Activated CD8-positive, alpha-beta memory T cell treated with anti-CD3 and anti-CD28 coated beads, Interleukin-2, amount 50 U/mL, for 1 hour (primary cell): ENCODE data around the gene CCDC175.

ENCODE experiments used
- DNase-seq: peaks from one replicate; pipeline ENCODE4 v3.0.0-alpha.2; 2020; ENCODE audit errors: extremely low read depth

The CCDC175 gene

DNA sequence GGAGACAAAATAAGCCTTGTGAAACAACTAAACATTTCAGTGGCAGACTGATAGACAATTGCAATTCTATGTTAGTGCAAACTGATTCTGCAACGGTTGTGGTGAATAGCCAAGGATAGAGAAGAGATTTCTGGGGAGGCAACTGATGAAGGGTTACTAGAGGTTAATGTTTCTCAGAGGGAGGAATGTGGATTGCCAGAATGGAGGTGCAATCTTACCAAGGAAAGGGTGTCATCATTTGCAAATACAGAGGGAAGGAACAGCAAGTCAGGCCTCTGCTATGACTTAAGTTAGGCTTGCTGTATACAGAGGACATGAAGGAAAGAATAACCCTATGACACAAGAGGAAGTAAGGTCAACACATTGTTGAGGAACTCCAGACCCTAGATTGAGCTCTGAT, 35.8 kb downstream of the CCDC175 start:
- no peak for DNase-seq

DNA sequence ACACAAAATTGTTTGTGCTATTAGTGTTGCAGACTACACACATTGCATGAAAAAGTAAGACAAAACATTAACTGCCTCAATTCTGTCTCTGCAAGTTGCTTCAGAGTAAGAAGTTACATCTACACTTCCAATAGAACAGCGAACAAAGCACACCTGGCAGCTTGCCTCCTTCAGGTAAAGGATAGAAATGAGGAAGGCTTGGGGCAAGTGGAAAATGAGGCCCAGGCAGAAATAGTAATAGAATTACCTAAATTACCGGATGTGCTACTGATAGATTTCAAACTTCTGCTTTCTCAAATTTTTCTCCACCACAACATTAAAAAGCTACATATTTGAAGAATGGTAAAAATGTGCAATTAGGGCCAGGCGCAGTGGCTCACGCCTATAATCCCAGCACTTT, 37.7 kb downstream of the CCDC175 start:
- no peak for DNase-seq

DNA sequence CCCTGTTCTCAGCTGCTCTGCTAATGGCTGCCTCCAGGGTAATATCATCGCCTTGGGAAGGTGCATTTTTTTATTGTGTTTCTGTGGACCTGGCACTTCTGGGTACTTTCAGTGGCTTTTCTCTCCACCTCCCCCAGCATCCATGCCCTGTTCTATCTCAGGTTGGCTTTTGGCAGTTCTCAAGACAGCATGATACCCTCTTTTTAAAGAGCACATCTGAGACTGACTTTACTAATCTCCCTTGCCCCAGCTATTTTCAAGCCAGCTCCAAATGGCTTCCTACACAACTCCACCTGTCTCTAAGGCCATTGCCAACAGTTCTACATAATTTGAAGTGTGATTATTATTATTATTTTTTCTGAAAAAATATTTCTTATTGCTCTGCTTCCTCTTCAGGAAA, 39.1 kb downstream of the CCDC175 start:
- no peak for DNase-seq

DNA sequence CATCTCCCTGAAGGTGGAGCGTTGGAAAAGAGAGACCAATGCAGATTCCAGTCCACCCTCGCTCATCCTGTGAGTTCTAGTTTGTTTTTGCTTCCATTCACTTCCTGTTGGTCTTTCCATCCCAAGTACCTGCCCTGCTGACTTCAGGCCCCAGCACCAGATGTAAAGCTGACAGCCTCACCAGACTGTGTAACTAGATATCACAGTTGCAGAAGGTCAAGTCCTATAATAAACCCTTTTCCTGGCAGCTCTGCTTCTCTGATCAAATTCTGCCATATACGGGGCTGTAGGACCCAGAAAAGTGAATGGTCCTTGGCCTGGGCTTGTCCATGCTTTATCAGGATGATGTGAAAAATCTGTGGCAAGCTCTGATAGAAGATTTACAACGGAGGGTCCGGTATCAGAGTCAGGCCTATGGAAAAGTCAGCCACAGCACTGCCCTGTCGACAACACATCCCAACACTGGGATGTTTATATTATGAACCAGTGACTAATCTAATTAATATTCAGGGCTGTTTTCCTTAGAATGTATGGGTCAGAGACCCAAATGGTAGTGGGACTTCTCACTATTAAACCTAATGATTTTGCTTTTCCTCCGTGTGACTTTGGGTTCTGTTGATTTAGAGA, 42.1 kb downstream of the CCDC175 start:
- no peak for DNase-seq

DNA sequence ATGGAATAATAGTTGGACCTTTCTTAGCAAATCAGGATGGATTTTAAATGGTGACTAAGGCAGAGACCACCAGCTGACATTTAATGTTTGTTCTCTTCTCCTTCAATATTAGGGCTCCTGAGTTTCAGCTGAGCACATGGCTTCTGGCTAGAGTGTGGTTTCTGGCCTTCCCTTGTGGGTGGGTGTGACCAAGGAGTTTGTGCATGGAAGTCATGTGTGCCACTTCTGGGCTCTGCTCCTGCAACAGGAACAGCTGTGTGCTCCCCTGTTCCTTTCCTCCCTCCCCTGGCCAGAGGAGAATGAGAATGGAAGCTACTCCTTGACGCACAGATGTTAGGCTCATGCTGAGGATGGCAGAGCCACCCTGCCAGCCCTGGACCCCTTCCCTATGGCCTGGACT, 44.2 kb downstream of the CCDC175 start:
- DNase-seq = no peak

DNA sequence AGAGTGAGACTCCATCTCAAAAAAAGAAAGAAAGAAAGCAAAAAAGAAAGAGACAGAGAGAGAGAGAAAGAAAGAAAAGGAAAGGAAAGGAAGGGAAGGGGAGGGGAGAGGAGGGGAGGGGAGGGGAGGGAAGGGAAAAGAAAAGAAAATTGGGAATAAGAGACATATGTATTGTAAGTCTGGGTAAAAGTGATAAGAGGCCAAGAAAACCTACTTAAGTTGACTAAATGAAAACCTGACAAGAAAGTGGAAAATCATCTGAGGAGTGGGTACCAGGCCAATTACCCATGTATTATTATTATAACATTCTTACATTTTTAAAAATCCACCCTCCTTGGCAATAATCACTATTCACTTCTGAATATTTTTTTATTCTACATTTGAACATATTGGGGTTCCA, 46.3 kb downstream of the CCDC175 start:
- no peak for DNase-seq

DNA sequence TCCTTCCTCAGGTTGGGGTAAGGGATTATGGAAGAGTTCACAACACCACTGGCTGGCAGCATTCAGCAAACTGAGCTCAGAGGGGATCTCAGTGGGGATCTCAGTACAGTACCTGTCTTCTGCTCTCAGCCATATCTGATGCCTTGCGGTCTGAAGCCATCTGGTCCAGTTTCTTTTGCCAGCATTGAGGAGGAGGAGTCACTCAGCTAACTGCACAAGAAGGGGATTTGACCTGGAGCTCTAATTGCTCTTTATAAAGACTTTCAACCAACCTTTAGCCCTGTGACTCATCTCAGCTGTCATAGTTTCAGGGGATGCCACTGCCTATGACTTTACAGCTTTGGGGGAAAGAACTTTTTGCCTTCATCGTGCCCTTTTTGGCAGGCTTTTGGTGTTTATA, 47.4 kb downstream of the CCDC175 start:
- DNase-seq = no peak

DNA sequence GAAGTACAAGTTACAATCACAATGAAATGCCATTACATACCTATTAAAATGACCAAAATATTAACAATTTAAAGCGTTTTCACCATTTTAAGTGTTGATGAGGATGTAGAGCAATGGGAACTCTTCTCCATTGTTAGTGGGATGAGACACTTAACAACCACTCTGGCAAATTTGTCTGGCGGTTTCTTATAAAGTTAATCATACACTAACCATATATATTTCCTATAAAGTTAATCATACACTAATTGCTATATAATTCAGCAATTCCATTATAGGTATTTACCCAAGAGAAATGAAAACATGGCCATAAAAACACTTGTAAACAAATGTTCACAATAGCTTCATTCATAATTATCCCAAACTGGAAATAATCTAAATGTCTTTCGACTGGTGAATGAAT, 56.4 kb downstream of the CCDC175 start:
- DNase-seq = no peak

DNA sequence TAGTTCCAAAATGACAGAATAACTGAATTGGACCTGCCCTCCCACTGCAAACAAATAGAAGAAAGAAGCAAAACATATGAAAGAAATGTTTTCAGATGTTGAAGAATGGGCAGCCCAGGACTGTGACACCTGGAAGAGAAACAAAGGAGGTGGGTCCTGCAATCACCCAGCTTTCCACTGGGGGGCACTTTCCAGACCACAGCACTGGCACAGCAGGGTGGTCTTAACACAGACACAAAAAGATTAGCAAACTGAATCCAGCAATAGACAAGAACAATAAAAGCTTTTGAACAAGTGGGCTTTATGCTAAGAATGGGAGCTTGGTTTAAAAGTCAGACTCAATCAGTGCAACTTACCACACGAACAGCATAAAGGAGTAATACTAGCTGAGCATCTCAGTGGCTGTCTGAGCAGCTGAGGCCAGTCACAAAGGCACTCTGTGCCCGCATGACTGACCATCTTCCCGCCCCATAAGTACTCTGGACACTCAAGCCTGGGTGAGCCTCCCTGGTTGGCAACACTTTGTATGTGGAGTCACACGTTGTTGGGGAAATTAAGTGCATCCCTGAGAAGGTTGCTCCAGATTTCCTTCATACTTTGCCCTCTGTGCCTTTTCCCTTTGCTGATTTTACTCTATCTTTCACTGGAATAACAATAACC, 64.6 kb downstream of the CCDC175 start:
- no peak for DNase-seq

DNA sequence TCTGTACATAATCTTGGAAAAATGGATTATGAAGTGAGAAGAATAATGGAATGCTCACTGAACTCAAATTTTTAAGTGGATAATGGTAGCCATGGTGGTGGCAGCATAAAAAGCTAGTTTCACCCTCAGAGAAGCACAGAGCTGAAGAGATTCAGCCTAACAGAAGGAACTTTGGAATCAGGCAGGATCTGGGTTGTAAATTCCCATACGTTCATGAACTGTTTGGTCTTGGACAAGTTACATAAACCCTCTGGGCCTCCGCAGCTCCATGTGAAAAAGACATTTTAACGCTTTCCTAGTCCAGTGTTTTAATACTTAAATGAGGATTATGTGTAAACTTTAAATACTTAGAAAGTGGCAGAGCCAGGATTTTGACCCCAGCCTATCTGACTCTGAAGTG, 65.6 kb downstream of the CCDC175 start:
- no peak for DNase-seq

DNA sequence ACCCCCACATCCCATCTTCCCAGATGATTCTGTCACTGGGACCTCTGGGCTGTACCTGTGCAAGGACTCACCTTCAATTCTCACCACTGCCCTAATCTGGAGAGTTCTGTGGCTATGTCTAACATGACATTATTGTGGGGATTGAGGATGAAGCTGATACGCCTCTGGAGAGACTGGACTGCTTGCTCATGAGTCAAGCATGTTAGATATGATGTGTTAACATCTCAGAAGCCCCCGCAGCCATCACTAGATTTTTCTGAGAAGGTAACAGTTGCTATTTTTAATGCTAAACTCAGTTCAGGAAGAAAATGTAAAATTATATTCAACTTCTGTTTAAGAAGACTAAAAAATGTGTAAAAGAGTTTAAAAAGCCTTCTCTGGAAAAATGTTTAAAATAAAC, 66.6 kb downstream of the CCDC175 start:
- DNase-seq = no peak

DNA sequence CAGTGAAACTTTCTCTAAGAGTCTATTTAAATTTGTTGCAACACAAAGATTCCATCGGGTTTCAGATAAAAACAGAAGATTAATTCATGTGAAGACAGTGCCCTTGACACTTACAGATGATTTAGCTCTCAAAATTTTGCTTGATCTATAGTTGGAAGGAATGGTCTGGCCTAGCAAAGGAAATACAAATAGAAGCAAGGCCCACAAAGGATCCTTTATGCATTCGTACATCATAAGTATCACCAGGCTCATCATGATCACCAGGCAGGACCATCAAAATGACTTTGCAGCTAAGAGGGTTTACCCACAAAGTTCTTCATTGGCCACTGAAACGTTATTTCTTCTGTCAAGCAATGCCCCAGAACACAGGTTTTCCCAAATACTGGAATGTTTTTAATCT, 67.5 kb downstream of the CCDC175 start:
- no peak for DNase-seq

DNA sequence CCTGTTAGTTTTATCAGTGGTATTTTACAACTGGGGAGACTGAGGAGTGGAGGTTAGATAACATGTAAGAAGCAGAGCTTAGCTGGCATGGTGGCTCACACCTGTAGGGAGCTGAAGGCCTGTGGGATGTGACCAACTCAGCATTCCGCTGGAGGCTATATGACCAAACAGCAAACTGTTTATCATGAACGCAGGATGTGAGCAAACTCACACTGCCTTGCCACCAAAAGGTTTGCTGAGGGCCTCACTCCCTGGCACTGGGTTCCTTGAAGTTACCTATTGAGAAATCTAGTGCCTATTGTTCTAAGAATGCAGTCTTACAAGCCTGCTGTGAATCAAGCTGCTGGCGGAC, 68.9 kb downstream of the CCDC175 start:
- DNase-seq = no peak

DNA sequence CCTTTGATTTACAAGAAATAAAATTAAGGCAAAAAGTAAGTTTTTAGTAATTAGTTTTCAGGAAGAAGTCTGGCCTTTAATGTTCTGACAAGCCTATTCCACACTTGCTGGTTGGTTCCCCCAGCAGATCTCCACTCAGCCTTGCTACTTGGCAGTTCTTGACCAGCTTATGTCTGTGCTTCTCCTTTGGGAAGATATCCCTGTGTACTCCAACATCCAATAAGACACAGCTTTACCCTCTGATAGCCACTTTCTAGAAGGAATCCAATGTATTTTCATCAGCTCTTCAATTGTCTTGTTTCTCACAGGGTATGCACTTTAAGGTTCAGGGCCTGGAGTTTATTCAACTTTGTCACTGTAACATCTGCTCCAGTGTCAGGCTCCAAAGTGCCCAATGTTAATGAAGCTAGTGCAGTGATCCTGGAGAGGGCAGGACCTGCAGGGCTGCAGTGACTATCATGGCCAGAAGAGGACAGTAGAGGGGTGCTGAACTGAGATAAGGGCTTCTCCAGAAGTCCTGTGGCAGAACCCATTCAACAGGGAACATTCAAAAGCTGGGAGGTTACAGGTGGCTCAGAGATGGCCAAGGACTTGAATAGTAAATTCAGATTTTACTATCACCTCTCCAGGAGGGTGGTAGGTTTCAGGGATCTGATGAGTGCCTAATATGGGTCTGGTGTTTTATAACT, 69.4 kb downstream of the CCDC175 start:
- DNase-seq = no peak

DNA sequence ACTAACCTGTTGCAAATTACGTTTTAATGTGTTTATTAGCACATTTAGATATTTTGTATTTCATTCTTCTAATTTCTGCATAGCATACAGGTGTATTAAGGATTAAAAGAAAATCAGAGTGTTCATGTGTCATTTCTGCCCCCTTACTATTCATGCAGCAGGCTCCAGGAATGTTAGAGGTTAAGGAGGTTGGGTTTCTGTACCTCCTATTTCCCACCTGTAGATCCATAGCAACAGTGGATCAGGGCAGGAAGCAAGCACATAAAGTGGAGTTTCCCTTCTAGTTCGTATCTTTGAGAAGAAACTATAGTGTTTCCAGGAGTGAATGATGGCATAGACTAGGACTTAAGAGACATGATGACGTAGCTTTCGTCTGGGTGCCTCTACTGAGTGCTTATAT, 73.4 kb downstream of the CCDC175 start:
- no peak for DNase-seq

DNA sequence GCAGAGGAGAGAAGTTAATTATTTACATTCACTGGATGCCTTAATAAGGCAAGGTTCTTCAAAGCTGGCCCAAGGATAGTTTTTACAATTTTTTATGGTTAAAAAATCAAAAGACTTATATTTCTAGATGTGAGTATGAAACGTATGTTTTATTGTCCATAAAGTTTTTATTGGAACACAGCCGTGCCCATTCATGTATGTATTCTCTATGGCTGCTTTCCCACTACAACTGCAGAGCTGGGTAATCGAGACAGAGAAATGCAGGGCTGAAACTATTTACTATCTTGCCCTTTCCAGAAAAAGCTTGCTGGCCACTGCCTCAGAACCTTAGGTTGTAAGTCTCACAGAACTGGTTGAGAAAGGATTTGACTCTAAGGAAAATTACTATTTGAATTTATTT, 75.9 kb downstream of the CCDC175 start:
- no peak for DNase-seq

DNA sequence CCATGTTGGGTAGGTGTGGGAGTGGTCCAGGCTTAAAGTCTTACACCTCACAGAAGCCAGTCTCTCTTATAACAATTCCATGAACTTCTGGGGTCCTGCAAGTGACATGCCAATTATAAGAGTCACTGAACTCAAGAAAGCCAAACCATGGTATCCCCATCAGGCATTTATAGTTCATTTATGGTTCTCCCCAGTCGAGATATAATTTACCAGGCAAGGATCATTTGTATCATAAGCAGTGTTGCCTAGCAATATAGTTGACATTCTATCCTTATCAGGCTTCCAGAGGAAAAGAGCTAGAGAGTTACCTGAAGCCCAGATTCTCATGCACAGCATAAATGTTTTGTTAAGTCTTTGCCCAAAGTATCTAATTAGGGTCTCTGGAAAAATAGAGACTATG, 84.2 kb downstream of the CCDC175 start:
- no peak for DNase-seq

DNA sequence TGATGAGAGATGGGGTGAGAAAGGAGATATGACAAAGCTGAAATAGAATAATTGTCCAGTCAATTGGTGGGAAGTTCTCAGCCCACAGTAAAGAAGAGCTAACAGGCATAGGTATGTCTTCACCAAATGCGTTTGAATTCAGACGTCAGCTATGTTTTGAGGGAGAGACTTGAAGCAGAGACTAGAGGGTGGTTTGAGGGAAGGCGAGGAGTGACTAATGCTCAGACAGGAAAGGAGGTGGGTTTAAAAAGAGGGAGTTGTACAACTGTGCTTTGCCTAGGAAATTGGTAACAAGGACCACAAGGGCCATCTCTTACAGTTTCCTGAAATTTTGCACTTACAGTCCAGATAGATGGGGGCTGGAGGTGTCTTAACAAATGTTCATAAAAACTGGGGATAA, 85.9 kb downstream of the CCDC175 start:
- DNase-seq = no peak

DNA sequence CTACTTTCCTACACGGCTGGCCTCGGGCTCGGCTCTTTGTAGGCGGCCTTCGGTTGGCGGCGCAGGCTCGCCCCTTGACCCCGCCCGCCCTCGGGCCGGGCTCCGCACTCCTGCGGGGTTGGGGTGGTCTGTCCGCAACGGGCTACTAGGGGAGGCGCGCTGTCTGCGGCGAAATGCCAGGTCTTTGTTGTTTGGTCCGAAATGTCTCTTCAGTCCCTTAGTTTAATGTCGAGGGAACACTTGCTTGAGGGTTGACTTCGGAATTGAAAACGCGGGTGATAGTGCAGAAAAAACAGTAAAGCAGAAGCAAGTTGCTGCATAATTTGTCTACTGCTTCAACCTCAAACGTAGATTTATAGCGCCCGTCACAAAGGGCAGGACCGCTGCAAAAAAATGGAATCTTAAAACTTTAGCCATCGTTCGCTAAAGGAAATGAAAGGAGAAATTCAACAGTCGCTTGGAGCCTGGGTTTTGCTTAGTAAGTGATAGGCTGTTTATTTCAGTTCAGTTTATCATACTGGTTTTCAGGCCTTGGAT, 91.9 kb downstream of the CCDC175 start:
- DNase-seq = no peak

DNA sequence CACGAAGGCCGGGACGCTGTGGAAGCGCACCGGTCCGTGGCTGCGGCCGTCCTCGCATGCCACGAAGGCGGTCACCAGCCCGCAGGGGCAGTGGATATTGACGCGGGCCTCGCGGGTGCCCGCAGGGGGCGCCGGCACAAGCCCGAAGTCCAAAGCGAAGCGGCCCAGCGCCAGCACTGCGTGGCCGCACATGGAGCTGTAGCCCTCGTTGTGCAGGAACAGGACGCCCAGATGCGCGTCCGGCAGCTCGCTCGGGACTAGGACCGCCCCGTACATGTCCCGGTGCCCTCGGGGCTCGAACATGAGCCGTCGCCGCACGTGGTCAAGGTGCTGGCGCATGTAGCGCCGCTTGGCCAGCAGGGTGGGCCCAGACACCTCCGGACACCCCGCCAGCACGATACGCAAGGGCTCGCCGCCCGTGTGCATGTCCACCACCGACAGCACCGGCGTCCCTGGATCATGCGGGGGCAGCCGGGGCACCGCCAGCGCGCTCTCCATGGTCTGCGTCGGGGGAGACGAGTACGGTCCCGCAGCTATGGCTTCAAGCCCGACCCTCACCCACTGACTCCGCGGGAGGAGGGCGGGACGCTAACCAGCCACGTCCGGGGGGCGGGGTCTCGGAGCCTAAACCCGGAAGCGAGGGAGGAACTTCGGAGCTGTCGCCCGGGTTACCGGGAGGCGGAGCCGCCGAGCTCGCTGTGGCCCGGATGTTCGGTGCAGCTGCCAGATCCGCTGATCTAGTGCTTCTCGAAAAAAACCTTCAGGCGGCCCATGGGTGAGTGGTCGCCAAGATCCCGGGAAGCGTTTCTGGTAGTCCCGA, 92.6 kb downstream of the CCDC175 start, which contains the start of the genes JKAMP and L3HYPDH:
JKAMP (plus strand) TSS at position 699 of the 820 bp plus-strand sequence; CDS start at position 772, 73 bp downstream.
L3HYPDH (minus strand) TSS at position 590 of the 820 bp plus-strand sequence; CDS start at position 498, 92 bp downstream.
- DNase-seq = peak; percentile 94

DNA sequence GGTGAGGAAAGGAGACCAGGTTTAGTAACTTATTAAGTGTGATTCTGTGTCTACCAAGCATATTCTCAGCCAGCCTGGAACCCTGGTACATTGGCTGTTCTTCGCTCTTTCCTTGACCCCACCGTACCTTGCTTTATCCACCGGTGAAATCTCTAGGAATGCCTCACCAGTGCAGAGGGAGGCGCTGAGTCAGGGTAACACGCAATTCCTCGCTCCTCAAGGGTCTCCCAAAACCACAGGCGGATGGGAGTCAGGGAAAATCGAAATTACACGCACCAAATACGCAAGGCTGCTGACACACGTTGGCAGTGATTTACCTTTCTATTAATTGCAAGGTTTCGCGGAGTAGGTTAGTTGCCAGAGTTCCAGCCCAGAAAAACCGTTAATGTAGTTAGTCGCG, 93.2 kb downstream of the CCDC175 start:
- no peak for DNase-seq
